ENCODE data around the gene GPC5.

GPC5 gene

GRCh38 chr13:92622905-92623304 lies 1224.5 kb downstream of the GPC5 start:
- H3K9ac ChIP-seq (ENCODE audit: low read length), result no peak overlapping the region
- no peaks in the 10 kb centered on the region for H3K36me3 ChIP-seq (ENCODE audit: low read length)
- TF ChIP-seq EZH2phosphoT487 (conservative IDR thresholded peaks at IDR 0.05; ENCODE audit: low read length) (no peak), CTCF (IDR thresholded peaks at IDR 0.05; ENCODE audit: insufficient read depth, low read length, poor library complexity, severe bottlenecking) (no peak)
- no peaks in the 10 kb centered on the region for H3K27me3 ChIP-seq (ENCODE audit: low read length)
- H3K9me3 ChIP-seq (ENCODE audit: insufficient read depth, low read length), result no peaks in the 10 kb centered on the region
- H3K4me2 ChIP-seq (ENCODE audit: low read depth, low read length, poor library complexity, severe bottlenecking), result no peak overlapping the region
- no peak overlapping the region for H3K27ac ChIP-seq (ENCODE audit: low read depth, low read length)
- H4K20me1 ChIP-seq (ENCODE audit: low read depth, low read length), result no peaks in the 10 kb centered on the region
- no peaks in the 10 kb centered on the region for H3K79me2 ChIP-seq (ENCODE audit: insufficient read depth, low read length)
- H3K4me3 ChIP-seq (ENCODE audit: insufficient read depth, low read length, poor library complexity, severe bottlenecking), result no peak overlapping the region
- H2AFZ ChIP-seq (ENCODE audit: low read depth, low read length, severe bottlenecking), result no peak overlapping the region
- no peaks in the 10 kb centered on the region for H3K9me2 ChIP-seq (replicated peaks; ENCODE audit: insufficient read depth, low read length)
- no peaks in the 10 kb centered on the region for H3F3A ChIP-seq (ENCODE audit: insufficient read depth)

GRCh38 chr13:92626274-92626673 lies 1227.9 kb downstream of the GPC5 start:
- H3K4me2 ChIP-seq (ENCODE audit: low read depth, low read length, poor library complexity, severe bottlenecking), result no peak overlapping the region
- no peak overlapping the region for H2AFZ ChIP-seq (ENCODE audit: low read depth, low read length, severe bottlenecking)
- no peaks in the 10 kb centered on the region for H3K79me2 ChIP-seq (ENCODE audit: insufficient read depth, low read length)
- no peaks in the 10 kb centered on the region; the same call in 1 of the 2 replicates for H3K9me2 ChIP-seq (replicated peaks; ENCODE audit: insufficient read depth, low read length)
- no peak overlapping the region for H3K4me3 ChIP-seq (ENCODE audit: insufficient read depth, low read length, poor library complexity, severe bottlenecking)
- no peak for TF ChIP-seq EZH2phosphoT487 (conservative IDR thresholded peaks at IDR 0.05; ENCODE audit: low read length)
- no peak for TF ChIP-seq CTCF (IDR thresholded peaks at IDR 0.05; ENCODE audit: insufficient read depth, low read length, poor library complexity, severe bottlenecking)
- H3K27ac ChIP-seq (ENCODE audit: low read depth, low read length), result no peak overlapping the region
- no peaks in the 10 kb centered on the region for H4K20me1 ChIP-seq (ENCODE audit: low read depth, low read length)
- H3K9me3 ChIP-seq (ENCODE audit: insufficient read depth, low read length), result no peaks in the 10 kb centered on the region
- no peaks in the 10 kb centered on the region for H3F3A ChIP-seq (ENCODE audit: insufficient read depth)
- no peak overlapping the region for H3K9ac ChIP-seq (ENCODE audit: low read length)
- H3K27me3 ChIP-seq (ENCODE audit: low read length), result no peaks in the 10 kb centered on the region
- no peaks in the 10 kb centered on the region for H3K36me3 ChIP-seq (ENCODE audit: low read length)

- Histone ChIP-seq H3K36me3 (ENCODE audit: low read length) (no peaks in the 10 kb centered on the region), H2AFZ (ENCODE audit: low read depth, low read length, severe bottlenecking) (no peak overlapping the region), H3K79me2 (ENCODE audit: insufficient read depth, low read length) (no peaks in the 10 kb centered on the region), H3F3A (ENCODE audit: insufficient read depth) (no peaks in the 10 kb centered on the region), H3K9me3 (ENCODE audit: insufficient read depth, low read length) (no peaks in the 10 kb centered on the region), H3K27me3 (ENCODE audit: low read length) (no peaks in the 10 kb centered on the region), H3K4me2 (ENCODE audit: low read depth, low read length, poor library complexity, severe bottlenecking) (no peak overlapping the region), H3K9me2 (replicated peaks; ENCODE audit: insufficient read depth, low read length) (no peaks in the 10 kb centered on the region), H3K9ac (ENCODE audit: low read length) (no peak overlapping the region), H3K4me3 (ENCODE audit: insufficient read depth, low read length, poor library complexity, severe bottlenecking) (no peak overlapping the region), H4K20me1 (ENCODE audit: low read depth, low read length) (no peaks in the 10 kb centered on the region), H3K27ac (ENCODE audit: low read depth, low read length) (no peak overlapping the region)
- TF ChIP-seq CTCF (IDR thresholded peaks at IDR 0.05; ENCODE audit: insufficient read depth, low read length, poor library complexity, severe bottlenecking), result no peak
- TF ChIP-seq EZH2phosphoT487 (conservative IDR thresholded peaks at IDR 0.05; ENCODE audit: low read length), result no peak
Measured at GRCh38 chr13:92640936-92641335, 1242.5 kb downstream of the GPC5 start.

All from SU-DHL-6 (cell line).